Karpas-422 (cell line): ENCODE results near the gene SMAD4. TPM values are rescaled to one million over a fixed set of nuclear protein-coding genes. Genes with fewer than 3 reads are reported as not detected.
A peak's percentile ranks its signal among the peaks of the same experiment; 100 is the strongest.
"Not testable (repeated sequence)": the region's sequence is repeated elsewhere in the genome, so short reads cannot be mapped to it uniquely, and the experiment has no call there.

Experiments
- DNase-seq: peaks from one replicate; pipeline ENCODE4 v3.0.0-alpha.2; 2015
- H2AFZ ChIP-seq: fragments of 200-600 bp; sonication (generic); 2 replicates; pipeline ENCODE4 v1.6.1; 2014; ENCODE audit warnings: antibody characterized with exemption, low read length, mixed read lengths
- H3K27ac ChIP-seq: fragments of 200-600 bp; sonication (generic); 2 replicates; pipeline ENCODE4 v1.5.1; 2014; ENCODE audit warnings: mild to moderate bottlenecking, low read length, moderate library complexity
- H3K27me3 ChIP-seq: fragments of 200-600 bp; sonication (generic); 2 replicates; pipeline ENCODE4 v1.6.1; 2014; ENCODE audit warnings: low read length, mixed read lengths
- H3K36me3 ChIP-seq: fragments of 200-600 bp; sonication (generic); 2 replicates; pipeline ENCODE4 v1.6.1; 2014; ENCODE audit warnings: low read length, mixed read lengths; ENCODE audit not compliant: insufficient read depth
- H3K4me1 ChIP-seq: fragments of 200-600 bp; sonication (generic); 2 replicates; pipeline ENCODE4 v1.6.1; 2014; ENCODE audit warnings: mild to moderate bottlenecking, low read length, mixed read lengths
- H3K4me2 ChIP-seq: fragments of 200-600 bp; sonication (generic); 2 replicates; pipeline ENCODE4 v1.6.1; 2014; ENCODE audit warnings: low read length, low read depth, mild to moderate bottlenecking; ENCODE audit not compliant: poor library complexity, severe bottlenecking
- H3K4me3 ChIP-seq: fragments of 200-600 bp; sonication (generic); 2 replicates; pipeline ENCODE4 v1.5.1; 2014; ENCODE audit warnings: mild to moderate bottlenecking, antibody characterized with exemption, low read length, mixed read lengths
- H3K79me2 ChIP-seq: fragments of 200-600 bp; sonication (generic); 2 replicates; pipeline ENCODE4 v1.6.1; 2014; ENCODE audit warnings: mild to moderate bottlenecking, low read length, mixed read lengths
- H3K9ac ChIP-seq: fragments of 200-600 bp; sonication (generic); 2 replicates; pipeline ENCODE4 v1.6.0; 2014; ENCODE audit warnings: low read length
- H3K9me2 ChIP-seq: fragments of 200-600 bp; sonication (generic), shearing (Covaris generic); replicated peaks from 2 replicates; pipeline ENCODE4 v1.6.0; 2014; ENCODE audit warnings: mild to moderate bottlenecking, low read length, moderate library complexity; ENCODE audit not compliant: insufficient read depth
- H3K9me3 ChIP-seq: fragments of 300-700, 200-600 bp; sonication (generic); 2 replicates; pipeline ENCODE4 v1.6.1; 2014; ENCODE audit warnings: low read length, mixed read lengths
- H4K20me1 ChIP-seq: fragments of 200-600 bp; sonication (generic); 2 replicates; pipeline ENCODE4 v1.6.1; 2014; ENCODE audit warnings: mild to moderate bottlenecking, antibody characterized with exemption, low read length, low read depth; ENCODE audit not compliant: insufficient read depth
- total RNA-seq: library from RNA; depleted of rRNA; stranded (reverse); fragments of >200 nt; shearing (Covaris generic); gene quantifications from 2 replicates; pipeline ENCODE4 v1.2.3, GENCODE V29; 2014; ENCODE audit warnings: low replicate concordance

Gene SMAD4
- total RNA-seq, 1 experiment from 2014 or later, result 101 TPM

DNA sequence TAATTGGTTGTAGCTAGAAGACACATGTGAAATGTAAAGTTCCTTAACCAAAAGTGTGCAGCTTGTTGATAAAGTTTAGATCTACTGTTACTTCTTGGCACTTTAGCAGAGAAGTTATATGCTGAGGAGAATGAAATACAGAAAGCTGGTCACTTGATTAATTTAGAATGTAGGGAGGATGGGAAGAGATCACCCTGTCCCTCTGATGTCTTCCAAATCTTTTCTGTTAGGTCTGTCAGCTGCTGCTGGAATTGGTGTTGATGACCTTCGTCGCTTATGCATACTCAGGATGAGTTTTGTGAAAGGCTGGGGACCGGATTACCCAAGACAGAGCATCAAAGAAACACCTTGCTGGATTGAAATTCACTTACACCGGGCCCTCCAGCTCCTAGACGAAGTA lies 48.0 kb downstream of the SMAD4 start:
- Histone ChIP-seq H3K4me2 (no peak overlapping the region), H3K27me3 (no peaks in the 10 kb centered on the region), H4K20me1 (peaks cover 14% of the 10 kb centered on the region), H3K9me2 (no peaks in the 10 kb centered on the region), H3K4me1 (peaks cover 29% of the 10 kb centered on the region), H3K9ac (no peak overlapping the region), H3K9me3 (no peaks in the 10 kb centered on the region), H3K36me3 (peaks cover 73% of the 10 kb centered on the region), H3K4me3 (no peak overlapping the region), H3K27ac (no peak overlapping the region), H2AFZ (no peak overlapping the region), H3K79me2 (peaks cover 46% of the 10 kb centered on the region)
- DNase-seq, result no peak

DNA sequence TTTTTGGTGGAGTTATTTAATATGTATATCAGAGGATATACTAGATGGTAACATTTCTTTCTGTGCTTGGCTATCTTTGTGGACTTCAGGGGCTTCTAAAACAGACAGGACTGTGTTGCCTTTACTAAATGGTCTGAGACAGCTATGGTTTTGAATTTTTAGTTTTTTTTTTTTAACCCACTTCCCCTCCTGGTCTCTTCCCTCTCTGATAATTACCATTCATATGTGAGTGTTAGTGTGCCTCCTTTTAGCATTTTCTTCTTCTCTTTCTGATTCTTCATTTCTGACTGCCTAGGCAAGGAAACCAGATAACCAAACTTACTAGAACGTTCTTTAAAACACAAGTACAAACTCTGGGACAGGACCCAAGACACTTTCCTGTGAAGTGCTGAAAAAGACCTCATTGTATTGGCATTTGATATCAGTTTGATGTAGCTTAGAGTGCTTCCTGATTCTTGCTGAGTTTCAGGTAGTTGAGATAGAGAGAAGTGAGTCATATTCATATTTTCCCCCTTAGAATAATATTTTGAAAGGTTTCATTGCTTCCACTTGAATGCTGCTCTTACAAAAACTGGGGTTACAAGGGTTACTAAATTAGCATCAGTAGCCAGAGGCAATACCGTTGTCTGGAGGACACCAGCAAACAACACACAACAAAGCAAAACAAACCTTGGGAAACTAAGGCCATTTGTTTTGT lies 52.7 kb downstream of the SMAD4 start:
- Histone ChIP-seq H3K79me2 (peaks cover 5% of the 10 kb centered on the region; the same call in 1 of the 2 replicates), H3K9me2 (no peaks in the 10 kb centered on the region), H3K4me2 (no peak overlapping the region), H3K9ac (no peak overlapping the region), H4K20me1 (no peaks in the 10 kb centered on the region), H2AFZ (no peak overlapping the region), H3K27me3 (no peaks in the 10 kb centered on the region), H3K27ac (no peak overlapping the region), H3K9me3 (no peaks in the 10 kb centered on the region), H3K4me1 (no peaks in the 10 kb centered on the region), H3K4me3 (no peak overlapping the region), H3K36me3 (peaks cover 94% of the 10 kb centered on the region)
- no peak for DNase-seq

DNA sequence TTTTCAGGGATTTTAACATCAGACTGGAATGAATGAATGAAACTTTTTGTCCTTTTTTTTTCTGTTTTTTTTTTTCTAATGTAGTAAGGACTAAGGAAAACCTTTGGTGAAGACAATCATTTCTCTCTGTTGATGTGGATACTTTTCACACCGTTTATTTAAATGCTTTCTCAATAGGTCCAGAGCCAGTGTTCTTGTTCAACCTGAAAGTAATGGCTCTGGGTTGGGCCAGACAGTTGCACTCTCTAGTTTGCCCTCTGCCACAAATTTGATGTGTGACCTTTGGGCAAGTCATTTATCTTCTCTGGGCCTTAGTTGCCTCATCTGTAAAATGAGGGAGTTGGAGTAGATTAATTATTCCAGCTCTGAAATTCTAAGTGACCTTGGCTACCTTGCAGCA lies 53.4 kb downstream of the SMAD4 start:
- no peak overlapping the region for H3K4me2 ChIP-seq
- no peak overlapping the region for H2AFZ ChIP-seq
- peaks cover 2% of the 10 kb centered on the region; the same call in 1 of the 2 replicates for H3K79me2 ChIP-seq
- H3K9ac ChIP-seq, result no peak overlapping the region
- H4K20me1 ChIP-seq, result no peaks in the 10 kb centered on the region
- no peaks in the 10 kb centered on the region for H3K9me3 ChIP-seq
- H3K9me2 ChIP-seq, result no peaks in the 10 kb centered on the region
- H3K27ac ChIP-seq, result no peak overlapping the region
- DNase-seq, result no peak
- H3K36me3 ChIP-seq, result peaks cover 91% of the 10 kb centered on the region
- H3K4me3 ChIP-seq, result no peak overlapping the region
- H3K4me1 ChIP-seq, result no peaks in the 10 kb centered on the region
- no peaks in the 10 kb centered on the region for H3K27me3 ChIP-seq

DNA sequence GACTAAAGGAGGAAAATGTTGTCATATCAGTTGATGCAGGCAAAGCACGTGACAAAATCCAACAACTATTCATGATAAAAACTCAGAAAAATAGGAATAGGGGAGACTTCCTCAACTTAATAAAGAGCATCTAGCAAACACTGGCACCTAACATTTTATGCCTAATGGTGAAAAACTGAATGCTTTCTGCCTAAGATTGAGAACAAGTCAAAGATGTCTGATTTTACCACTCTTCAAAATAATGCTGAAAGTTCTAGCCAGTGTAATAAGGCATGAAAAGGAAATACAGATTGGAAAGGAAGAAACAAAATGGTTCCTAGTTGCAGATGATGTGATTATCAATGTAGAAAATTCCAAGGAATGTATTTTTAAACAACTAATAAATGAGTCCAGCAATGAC lies 58.4 kb downstream of the SMAD4 start:
- Histone ChIP-seq H3K9me2 (no peaks in the 10 kb centered on the region), H3K27me3 (no peaks in the 10 kb centered on the region), H3K4me2 (no peak overlapping the region), H3K4me3 (no peak overlapping the region), H3K9ac (no peak overlapping the region), H3K36me3 (peaks cover 47% of the 10 kb centered on the region), H3K27ac (no peak overlapping the region), H2AFZ (no peak overlapping the region), H3K9me3 (no peaks in the 10 kb centered on the region), H4K20me1 (no peaks in the 10 kb centered on the region), H3K4me1 (no peaks in the 10 kb centered on the region), H3K79me2 (no peaks in the 10 kb centered on the region)
- no peak for DNase-seq

DNA sequence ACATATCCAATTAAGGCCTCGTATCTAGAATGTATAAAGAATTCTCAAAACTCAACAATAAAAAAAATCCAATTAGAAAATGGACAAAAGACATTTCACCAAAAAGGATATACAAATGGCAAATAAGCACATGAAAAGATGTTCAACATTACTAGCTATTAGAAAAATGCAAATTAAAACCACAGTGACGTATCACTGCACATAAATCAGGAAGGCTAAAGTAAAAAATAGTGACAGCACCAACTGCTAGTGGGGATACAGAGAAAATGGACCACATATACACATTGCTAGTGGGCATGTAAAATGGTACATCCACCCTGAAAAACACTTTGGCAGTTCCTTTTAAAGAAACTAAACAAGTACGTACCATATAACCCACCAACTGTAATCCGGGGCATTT lies 59.7 kb downstream of the SMAD4 start:
- Histone ChIP-seq H3K4me1 (no peaks in the 10 kb centered on the region), H3K9me2 (no peaks in the 10 kb centered on the region), H3K4me2 (no peak overlapping the region), H3K27me3 (no peaks in the 10 kb centered on the region), H2AFZ (no peak overlapping the region), H3K36me3 (peaks cover 34% of the 10 kb centered on the region), H3K79me2 (no peaks in the 10 kb centered on the region), H3K9me3 (no peaks in the 10 kb centered on the region), H3K4me3 (no peak overlapping the region), H3K9ac (no peak overlapping the region), H3K27ac (no peak overlapping the region), H4K20me1 (no peaks in the 10 kb centered on the region)
- DNase-seq, result no peak

DNA sequence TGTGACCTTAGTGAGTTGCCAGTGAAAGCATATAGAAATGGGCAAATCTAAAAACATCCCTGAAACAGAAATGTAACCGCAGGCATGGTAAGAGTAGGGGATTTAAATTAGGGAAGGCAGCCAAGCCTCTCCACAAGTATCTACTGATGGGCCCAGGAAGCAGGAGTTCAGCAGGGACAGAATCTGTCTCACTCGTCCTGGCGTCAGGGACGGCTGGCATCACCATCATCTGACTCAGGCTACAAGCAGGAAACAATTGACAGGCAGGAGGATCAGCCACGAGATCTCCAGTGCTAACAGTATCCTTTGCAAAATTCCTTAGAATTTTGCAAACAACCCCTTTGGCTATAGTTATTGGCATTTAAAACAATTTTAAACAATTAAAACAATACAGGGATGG lies 61.3 kb downstream of the SMAD4 start:
- Histone ChIP-seq H3K4me2 (no peak overlapping the region), H3K27me3 (no peaks in the 10 kb centered on the region), H3K79me2 (no peaks in the 10 kb centered on the region), H3K9me3 (no peaks in the 10 kb centered on the region), H2AFZ (no peak overlapping the region), H3K27ac (no peak overlapping the region), H3K9ac (no peak overlapping the region), H3K4me1 (no peaks in the 10 kb centered on the region), H3K36me3 (peaks cover 18% of the 10 kb centered on the region), H3K4me3 (no peak overlapping the region), H4K20me1 (no peaks in the 10 kb centered on the region), H3K9me2 (no peaks in the 10 kb centered on the region)
- DNase-seq, result peak; percentile 12

DNA sequence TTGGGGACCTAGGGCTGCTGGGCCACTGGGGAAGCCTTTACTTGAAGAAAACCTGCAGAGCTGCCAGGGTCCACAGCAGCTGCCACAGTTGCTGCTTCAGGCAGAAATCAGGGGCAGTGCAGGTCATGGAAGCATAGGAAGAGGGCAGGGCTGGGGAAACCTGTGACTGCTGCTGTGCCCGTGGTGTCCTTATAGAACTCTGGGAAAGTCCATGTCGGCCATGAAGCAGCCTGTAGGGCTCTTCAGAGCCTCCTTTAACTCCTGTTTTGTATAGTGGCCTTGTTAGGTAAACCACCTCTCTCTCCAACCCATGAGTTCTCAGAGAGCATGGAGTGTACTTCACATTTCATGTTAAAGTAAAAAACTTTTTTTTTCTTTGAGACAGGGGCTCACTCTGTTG lies 62.1 kb downstream of the SMAD4 start:
- no peaks in the 10 kb centered on the region for H3K4me1 ChIP-seq
- no peak overlapping the region for H3K27ac ChIP-seq
- H3K9me2 ChIP-seq, result no peaks in the 10 kb centered on the region
- H4K20me1 ChIP-seq, result no peaks in the 10 kb centered on the region
- peaks cover 10% of the 10 kb centered on the region for H3K36me3 ChIP-seq
- H3K9me3 ChIP-seq, result no peaks in the 10 kb centered on the region
- peak; percentile 35 for DNase-seq
- no peak overlapping the region for H3K4me3 ChIP-seq
- no peak overlapping the region for H3K9ac ChIP-seq
- no peak overlapping the region for H2AFZ ChIP-seq
- no peak overlapping the region for H3K4me2 ChIP-seq
- no peaks in the 10 kb centered on the region for H3K79me2 ChIP-seq
- no peaks in the 10 kb centered on the region for H3K27me3 ChIP-seq

DNA sequence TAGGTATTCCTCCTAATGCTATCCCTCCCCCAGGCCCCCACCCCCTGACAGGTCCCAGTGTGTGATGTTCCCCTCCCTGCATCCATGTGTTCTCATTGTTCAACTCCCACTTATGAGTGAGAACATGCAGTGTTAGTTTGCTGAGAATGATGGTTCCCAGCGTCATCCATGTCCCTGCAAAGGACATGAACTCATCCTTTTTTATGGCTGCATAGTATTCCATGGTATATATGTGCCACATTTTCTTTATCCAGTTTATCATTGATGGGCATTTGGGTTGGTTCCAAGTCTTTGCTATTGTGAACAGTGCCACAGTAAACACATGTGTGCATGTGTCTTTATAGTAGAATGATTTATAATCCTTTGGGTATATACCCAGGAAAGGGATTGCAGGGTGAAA lies 63.0 kb downstream of the SMAD4 start:
- not testable (repeated sequence) for H3K4me3 ChIP-seq, H2AFZ ChIP-seq, H3K27me3 ChIP-seq, H3K9ac ChIP-seq, H3K4me2 ChIP-seq, H3K4me1 ChIP-seq, H3K9me3 ChIP-seq, H3K36me3 ChIP-seq, H4K20me1 ChIP-seq, H3K9me2 ChIP-seq, H3K27ac ChIP-seq, H3K79me2 ChIP-seq
- peak; percentile 9 for DNase-seq
